GM12872 (cell line): ENCODE data around the gene STEAP4.
A peak's percentile ranks its signal among the peaks of the same experiment; 100 is the strongest.

Experiments
- TF ChIP-seq, protein P1 (sequence below): IDR thresholded peaks from 3 replicates; pipeline ENCODE4 v1.5.1; 2011; ENCODE audit warnings: low read depth, mild to moderate bottlenecking, low read length, moderate library complexity; ENCODE audit not compliant: insufficient read depth

The STEAP4 gene

DNA sequence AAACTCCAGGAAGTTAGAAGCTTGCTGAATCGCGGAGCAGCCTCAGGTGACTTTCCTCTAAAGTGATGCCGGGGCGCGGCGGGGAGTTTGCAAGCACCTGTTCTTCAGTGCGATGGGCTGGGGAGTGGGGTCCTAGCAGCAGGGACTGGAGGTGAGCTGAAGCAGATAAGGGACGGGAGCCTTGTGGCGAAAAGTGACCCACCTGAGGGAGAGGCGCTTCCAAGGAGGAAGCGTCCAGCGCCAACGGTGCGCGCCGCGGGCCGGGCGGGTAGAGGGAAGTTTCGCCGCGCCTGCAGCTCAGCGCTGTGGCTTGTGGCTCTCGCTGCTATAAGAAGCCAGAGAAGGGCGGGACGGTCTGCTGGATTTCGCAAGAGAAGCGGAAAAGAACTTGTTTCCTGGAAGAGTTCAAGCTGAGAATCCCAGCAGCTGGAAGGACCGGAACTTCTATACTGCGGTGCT, at the start of gene STEAP4:
Gene STEAP4 (minus strand): TSS at position 305 of the 459 bp plus-strand sequence. CDS start 22,625 bp downstream, outside the sequence.
- TF ChIP-seq, protein P1, sequence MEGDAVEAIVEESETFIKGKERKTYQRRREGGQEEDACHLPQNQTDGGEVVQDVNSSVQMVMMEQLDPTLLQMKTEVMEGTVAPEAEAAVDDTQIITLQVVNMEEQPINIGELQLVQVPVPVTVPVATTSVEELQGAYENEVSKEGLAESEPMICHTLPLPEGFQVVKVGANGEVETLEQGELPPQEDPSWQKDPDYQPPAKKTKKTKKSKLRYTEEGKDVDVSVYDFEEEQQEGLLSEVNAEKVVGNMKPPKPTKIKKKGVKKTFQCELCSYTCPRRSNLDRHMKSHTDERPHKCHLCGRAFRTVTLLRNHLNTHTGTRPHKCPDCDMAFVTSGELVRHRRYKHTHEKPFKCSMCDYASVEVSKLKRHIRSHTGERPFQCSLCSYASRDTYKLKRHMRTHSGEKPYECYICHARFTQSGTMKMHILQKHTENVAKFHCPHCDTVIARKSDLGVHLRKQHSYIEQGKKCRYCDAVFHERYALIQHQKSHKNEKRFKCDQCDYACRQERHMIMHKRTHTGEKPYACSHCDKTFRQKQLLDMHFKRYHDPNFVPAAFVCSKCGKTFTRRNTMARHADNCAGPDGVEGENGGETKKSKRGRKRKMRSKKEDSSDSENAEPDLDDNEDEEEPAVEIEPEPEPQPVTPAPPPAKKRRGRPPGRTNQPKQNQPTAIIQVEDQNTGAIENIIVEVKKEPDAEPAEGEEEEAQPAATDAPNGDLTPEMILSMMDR = no peak

DNA sequence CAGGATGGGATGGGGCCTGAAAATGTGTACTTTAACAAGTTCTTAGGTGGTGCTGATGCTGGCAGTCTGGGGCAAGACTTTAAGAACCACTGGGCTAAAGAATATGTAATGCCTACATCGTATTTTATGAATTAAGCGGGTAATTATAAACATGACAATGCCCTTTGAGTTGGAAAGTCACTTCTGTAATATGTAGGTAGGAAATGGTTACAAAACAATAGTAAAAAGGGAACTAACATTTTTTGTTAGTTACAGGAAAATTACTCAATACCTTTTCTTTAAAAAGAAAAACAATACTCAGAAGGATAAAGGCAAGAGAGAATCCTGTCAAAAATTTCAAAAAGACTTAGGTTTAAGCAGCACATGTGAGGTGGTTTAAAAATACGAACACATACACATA, 48.3 kb upstream of the STEAP4 start:
- TF ChIP-seq, protein P1 = no peak

DNA sequence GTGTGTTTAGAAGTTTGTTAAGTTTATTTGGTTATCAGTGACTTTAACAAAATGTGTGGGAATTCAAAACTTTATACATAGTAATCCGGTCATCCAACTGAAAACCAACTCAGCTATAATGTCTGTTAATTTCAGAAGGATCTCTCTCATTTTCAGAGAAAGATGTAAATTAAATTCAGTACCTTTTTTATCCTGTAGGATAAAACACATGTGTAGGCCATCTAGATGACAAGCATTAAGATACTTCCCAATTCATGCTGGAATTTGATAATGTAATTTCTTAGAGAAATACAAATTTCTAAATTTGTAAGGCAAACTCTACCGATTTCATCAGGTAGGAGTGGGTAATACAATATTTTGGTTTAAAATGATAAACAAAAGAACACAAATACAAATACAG, 43.4 kb upstream of the STEAP4 start:
- TF ChIP-seq, protein P1 = no peak

DNA sequence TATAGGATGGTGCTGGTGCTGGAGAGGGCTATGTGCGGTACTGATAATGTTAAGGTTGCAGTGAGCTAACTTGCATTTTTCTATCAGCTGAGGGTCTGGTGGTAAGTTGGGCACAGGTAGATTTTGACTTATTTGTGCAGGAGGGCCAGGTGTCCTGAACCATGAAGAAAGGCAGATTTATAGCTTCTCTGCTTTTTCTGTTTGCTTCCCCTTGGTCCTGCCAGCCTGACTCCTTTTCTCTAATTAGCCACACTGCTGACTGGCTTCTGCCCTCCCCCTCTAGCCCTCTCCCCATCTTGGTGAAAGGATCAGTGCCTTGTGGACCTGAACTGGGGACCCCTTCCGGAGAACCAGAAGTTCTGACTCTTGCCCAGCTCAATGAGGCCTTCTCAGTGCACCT, 40.8 kb upstream of the STEAP4 start:
- TF ChIP-seq, protein P1 = no peak

DNA sequence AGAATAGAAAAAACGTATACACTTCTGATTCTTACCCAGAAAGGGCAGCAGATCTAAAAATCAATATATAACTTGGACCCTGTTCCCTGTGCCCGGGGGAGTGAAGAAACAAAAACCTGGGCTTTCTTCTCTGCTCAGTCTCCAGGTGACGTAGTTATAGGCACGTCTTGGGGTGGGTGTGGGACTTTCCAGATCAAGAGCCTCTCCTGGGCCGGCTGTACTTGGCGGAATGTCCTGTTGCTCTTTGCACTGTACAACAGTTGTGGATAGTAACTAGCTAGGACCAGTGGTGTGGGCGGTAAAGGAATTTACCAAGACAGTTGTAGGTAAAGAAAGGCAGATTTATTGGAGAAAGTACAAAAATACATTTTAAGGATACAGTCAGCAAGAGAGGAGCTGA, 40.4 kb upstream of the STEAP4 start:
- TF ChIP-seq, protein P1 = no peak

DNA sequence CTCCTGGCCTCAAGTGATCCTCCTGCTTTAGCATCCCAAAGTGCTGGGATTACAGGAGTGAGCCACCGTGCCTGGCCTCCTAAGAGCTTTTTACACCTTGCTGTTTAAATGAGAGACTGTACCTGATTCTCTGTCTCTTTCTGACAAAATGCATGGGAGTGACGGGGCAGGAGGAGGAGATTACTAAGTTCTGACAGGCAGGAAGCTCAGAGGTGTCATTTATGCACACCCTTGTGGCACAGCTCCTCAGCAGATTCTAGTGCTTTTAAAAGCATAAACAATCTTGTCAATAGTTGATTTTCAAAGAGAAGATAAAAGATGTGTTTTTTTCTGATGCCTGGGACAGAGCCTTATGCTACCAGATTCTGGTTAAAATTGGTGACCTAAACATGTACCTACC, 39.7 kb upstream of the STEAP4 start:
- TF ChIP-seq, protein P1 = no peak

DNA sequence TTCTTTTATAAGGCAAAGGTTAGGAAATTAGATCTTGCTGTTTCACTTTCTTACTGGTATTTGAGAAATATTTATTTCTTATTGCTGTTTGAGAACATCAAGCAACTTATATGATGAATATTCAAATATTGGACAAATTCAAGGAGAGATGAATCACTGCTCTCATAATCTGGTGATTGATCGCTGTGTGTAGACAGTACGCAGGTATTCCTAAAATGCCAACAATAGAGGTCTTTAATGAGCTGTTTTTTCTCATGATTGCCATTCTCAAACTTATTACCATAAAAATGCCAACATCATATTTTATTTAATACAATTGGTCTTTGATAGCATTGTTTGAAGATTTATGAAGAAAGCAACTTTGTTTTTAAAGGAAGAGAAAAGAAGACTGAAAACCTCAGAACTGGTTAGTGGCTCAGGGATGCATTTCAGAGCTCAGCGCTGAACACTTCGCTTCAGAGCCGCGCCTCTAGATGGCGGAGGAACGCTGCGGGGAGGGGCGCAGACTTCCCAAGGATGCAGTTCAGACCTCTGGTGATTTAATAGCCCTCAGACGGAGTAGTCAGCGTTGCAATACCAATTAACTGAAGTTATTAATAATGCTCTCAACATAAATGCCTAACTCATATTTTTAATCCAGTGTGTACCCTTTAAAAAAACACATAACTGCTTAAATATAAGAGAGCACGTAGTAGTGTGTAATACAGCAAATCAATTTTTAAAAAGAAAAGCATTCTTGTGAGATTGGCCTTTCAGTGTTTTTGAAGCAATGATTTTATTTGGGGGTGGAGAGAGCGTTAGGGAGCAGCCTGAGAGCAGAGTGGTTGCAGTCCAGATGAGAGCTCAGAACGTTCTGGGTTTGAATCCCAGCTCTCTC, 38.5 kb upstream of the STEAP4 start:
- TF ChIP-seq, protein P1 = peak; percentile 62
